SK-N-MC (cell line): ENCODE results near the gene TSPEAR.

Experiments
- DNase-seq: peaks from one replicate; pipeline ENCODE4 v3.0.0-alpha.2; 2011; ENCODE audit warnings: low read depth, low spot score
- H3K27ac ChIP-seq: fragments of 200-600 bp; sonication (generic); 2 replicates; pipeline ENCODE4 v1.5.1; 2016; ENCODE audit warnings: mixed run types
- H3K36me3 ChIP-seq: fragments of 200-600 bp; sonication (generic); 2 replicates; pipeline ENCODE4 v1.6.1; 2017; ENCODE audit warnings: antibody characterized with exemption, low read length, mixed read lengths; ENCODE audit not compliant: insufficient read depth
- H3K4me3 ChIP-seq: fragments of 200-600 bp; sonication (generic); 2 replicates; pipeline ENCODE4 v1.5.1; 2016
- H3K9ac ChIP-seq: fragments of 200-600 bp; sonication (generic); 2 replicates; pipeline ENCODE4 v1.8.0; 2017; ENCODE audit warnings: mixed run types, mixed read lengths; ENCODE audit not compliant: insufficient read length
- H3K9me3 ChIP-seq: fragments of 200-600 bp; sonication (generic); 2 replicates; pipeline ENCODE4 v1.6.1; 2017; ENCODE audit warnings: low read depth, mild to moderate bottlenecking, antibody characterized with exemption, low read length, moderate library complexity, mixed read lengths
- EZH2 ChIP-seq: fragments of 200-600 bp; sonication (generic); IDR thresholded peaks from one replicate; pipeline ENCODE4 v1.6.1; 2017; ENCODE audit warnings: antibody characterized with exemption
- FOXP2 ChIP-seq: optimal IDR thresholded peaks from 2 replicates; pipeline ENCODE3; 2011; ENCODE audit warnings: mild to moderate bottlenecking, moderate library complexity; ENCODE audit not compliant: insufficient read depth; ENCODE audit errors: extremely low read length, control extremely low read depth
- POLR2AphosphoS5 ChIP-seq: IDR thresholded peaks from 2 replicates; pipeline ENCODE4 v1.6.1; 2012; ENCODE audit warnings: mild to moderate bottlenecking, low read depth, low read length, borderline replicate concordance

TSPEAR gene

DNA sequence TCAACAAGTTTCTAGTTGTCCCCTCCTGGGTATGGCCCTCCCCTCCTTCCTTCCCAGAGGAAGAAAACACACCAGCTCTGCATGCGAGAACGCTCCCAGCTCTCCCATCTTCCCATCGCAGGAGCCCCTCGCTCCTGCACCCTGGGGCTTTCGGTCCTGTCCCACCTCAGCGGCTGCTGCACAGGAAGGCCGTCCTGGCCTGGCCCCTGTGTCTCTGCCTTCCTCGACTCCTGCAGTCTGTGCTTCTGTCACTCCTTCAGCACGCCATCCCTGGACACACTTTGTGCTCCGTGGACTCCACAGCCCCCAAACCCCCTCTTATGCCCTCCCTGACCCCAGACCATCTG, 194.6 kb downstream of the TSPEAR start:
- Histone ChIP-seq H3K9ac (no peak overlapping the region), H3K27ac (no peak overlapping the region)

GRCh38 chr21:44516342-44516741, 195.0 kb downstream of the TSPEAR start:
- H3K36me3 ChIP-seq: no peaks in the 10 kb centered on the region
- H3K4me3 ChIP-seq: no peak overlapping the region
- DNase-seq: no peak
- TF ChIP-seq EZH2 (no peak), POLR2AphosphoS5 (no peak), FOXP2 (no peak)
- no peak overlapping the region for H3K9ac ChIP-seq
- H3K9me3 ChIP-seq: no peaks in the 10 kb centered on the region
- H3K27ac ChIP-seq: no peak overlapping the region

More for the DNA sequence above, 194.6 kb downstream of the TSPEAR start:
- no peak for DNase-seq
- H3K4me3 ChIP-seq: no peak overlapping the region
- H3K36me3 ChIP-seq: 0 out of 2 replicates have a peak, but pooled peaks cover 3% of the 10 kb centered on the region
- no peaks in the 10 kb centered on the region for H3K9me3 ChIP-seq
- TF ChIP-seq EZH2 (no peak), POLR2AphosphoS5 (no peak), FOXP2 (no peak)

GRCh38 chr21:44515359-44516165, 195.8 kb downstream of the TSPEAR start:
- no peaks in the 10 kb centered on the region for H3K36me3 ChIP-seq
- H3K4me3 ChIP-seq: no peak overlapping the region
- TF ChIP-seq FOXP2: no peak
- no peak for TF ChIP-seq EZH2
- TF ChIP-seq POLR2AphosphoS5: no peak
- H3K9me3 ChIP-seq: no peaks in the 10 kb centered on the region
- H3K27ac ChIP-seq: no peak overlapping the region
- no peak for DNase-seq
- H3K9ac ChIP-seq: no peak overlapping the region

DNA sequence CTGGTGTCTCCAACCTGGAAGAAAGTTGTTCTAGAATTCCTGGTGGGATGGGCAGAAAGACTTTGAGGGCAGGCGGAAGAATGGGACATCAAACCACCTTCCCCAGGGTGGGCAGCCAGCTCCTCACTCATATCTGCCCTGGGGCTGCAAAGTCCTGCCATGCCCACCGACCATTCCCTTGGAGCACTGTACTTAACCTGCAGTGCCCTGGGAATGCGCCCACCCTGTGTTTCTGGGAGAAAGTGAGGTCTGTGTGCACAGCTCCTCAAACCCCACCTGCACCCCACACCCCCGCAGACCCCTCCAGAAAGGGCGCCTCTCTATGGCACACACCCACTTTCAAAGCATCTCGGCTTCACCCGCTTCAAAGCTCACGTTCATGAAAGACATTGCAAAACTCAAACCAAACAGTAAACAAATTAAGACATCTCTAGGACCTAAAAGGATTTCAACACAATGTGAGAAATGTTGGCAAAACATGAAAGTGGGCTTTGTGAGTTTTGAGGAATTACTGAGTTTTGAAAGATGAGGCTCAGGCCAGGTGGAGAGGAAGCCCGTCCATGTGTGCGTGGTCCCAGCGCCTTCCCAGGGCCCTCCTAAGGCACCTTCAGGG, 196.5 kb downstream of the TSPEAR start:
- DNase-seq: no peak
- H3K27ac ChIP-seq: no peak overlapping the region
- no peaks in the 10 kb centered on the region for H3K9me3 ChIP-seq
- no peaks in the 10 kb centered on the region for H3K36me3 ChIP-seq
- no peak overlapping the region for H3K4me3 ChIP-seq
- TF ChIP-seq POLR2AphosphoS5: no peak
- TF ChIP-seq FOXP2: no peak
- no peak for TF ChIP-seq EZH2
- no peak overlapping the region for H3K9ac ChIP-seq

DNA sequence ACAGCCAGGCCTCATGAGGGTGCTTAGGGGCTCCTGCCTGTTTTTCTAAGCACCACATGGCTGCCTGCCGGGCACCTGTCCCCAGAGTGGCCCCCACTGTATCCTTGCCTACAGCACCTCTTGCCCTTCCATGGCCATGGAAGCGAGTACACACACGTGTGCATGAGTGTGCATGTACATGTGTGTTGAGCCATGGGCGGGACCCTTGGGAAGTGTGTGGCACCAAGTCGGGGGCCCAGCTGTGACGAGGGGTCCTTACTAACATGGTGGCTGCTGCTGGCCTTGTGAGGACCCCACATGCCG, 197.2 kb downstream of the TSPEAR start:
- Histone ChIP-seq H3K9ac (no peak overlapping the region), H3K9me3 (no peaks in the 10 kb centered on the region), H3K36me3 (no peaks in the 10 kb centered on the region), H3K4me3 (no peak overlapping the region), H3K27ac (no peak overlapping the region)
- no peak for TF ChIP-seq POLR2AphosphoS5
- TF ChIP-seq EZH2: no peak
- TF ChIP-seq FOXP2: no peak
- DNase-seq: no peak

GRCh38 chr21:44513389-44514217, 197.8 kb downstream of the TSPEAR start:
- TF ChIP-seq POLR2AphosphoS5: no peak
- no peak for TF ChIP-seq EZH2
- no peak for TF ChIP-seq FOXP2
- no peak overlapping the region for H3K27ac ChIP-seq

DNA sequence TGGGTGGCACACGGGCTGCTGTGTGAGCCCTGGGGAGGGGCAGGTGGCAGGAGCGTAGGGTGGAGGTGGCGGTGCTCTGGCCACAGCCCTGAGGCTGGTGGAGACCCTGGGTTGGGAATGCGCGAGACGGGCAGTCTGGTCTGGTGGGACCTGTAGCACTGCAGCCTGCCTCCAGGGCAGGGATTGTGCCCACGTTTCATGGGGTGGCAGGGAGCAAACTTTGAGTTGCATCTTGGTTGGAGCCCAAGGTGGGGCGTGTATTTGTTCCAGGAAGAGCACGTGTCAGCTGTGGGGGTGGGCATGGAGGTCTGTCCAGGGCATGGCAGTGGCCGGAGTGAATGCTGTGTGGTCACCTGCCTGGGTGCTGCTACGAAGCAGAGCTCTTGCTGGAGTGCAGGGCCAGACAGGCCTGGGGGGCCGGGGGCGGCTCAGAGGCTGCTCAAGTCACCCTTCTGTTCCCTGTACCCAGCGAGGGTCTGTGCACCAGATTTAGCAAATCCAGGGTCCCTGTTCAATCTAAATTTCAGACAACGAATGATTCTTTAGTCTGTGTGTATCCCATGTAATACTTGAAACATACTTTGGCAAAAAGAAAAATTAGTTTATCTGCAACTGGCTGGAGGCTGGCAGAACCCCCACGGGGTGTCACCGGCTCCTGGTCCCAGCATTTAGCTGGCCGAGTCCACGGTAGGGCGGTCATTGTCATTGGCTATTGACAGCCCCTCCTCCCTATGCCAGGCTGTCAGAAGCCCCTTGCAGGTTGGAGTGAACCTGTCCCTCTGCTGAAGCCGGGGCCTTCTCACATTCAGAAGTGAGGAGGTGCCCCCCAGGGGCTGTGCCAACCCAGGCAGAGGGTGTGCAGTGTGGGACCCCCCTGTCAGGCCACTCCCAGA, 198.6 kb downstream of the TSPEAR start:
- H3K36me3 ChIP-seq: no peaks in the 10 kb centered on the region
- TF ChIP-seq POLR2AphosphoS5 (no peak), FOXP2 (no peak), EZH2 (no peak)
- no peak for DNase-seq
- no peak overlapping the region for H3K9ac ChIP-seq
- no peaks in the 10 kb centered on the region for H3K9me3 ChIP-seq
- H3K27ac ChIP-seq: no peak overlapping the region
- H3K4me3 ChIP-seq: no peak overlapping the region

More at GRCh38 chr21:44513389-44514217, 197.8 kb downstream of the TSPEAR start:
- Histone ChIP-seq H3K9me3 (no peaks in the 10 kb centered on the region), H3K4me3 (no peak overlapping the region), H3K9ac (no peak overlapping the region), H3K36me3 (no peaks in the 10 kb centered on the region)
- no peak for DNase-seq
